ENCODE results near the gene SLC29A1. TPM values are rescaled to one million over a fixed set of nuclear protein-coding genes. Genes with fewer than 3 reads are reported as not detected.
A peak's percentile ranks its signal among the peaks of the same experiment; 100 is the strongest.

SLC29A1 gene
- total and polyA plus RNA-seq, 2 of the 8 experiments (the other 6 are each of a cell fraction or from before 2014, with no cell fraction given), result 187 to 558 TPM

- 0 out of 2 replicates have a peak overlapping the region, but pooled peaks have one; percentile 12 for H2BK15ac ChIP-seq (ENCODE audit: low read length)
- ChIA-PET CTCF (ENCODE audit: partially characterized antibody) (interaction anchor here (0.7 to 19.4 kb wide), 18 partner anchors 8 to 142 kb away, joined by 3 to 287 read pairs (median 4); partner anchors contain the start of genes HSP90AB1 and SLC29A1), POLR2A (ENCODE audit: partially characterized antibody) (interaction anchor here (0.7 to 21.0 kb wide), 15 partner anchors 8 to 100 kb away, joined by 3 to 581 read pairs (median 3); partner anchors contain the start of genes HSP90AB1, MYMX, SLC29A1 and SLC35B2)
- H2BK12ac ChIP-seq (ENCODE audit: low read depth, low read length), result no peak overlapping the region
- H4K8ac ChIP-seq (ENCODE audit: extremely low read depth, insufficient read depth, low read length), result peak overlapping the region; percentile 80
- H4K5ac ChIP-seq (ENCODE audit: insufficient read length, low read depth, low read length), result peak overlapping the region; percentile 73
- H3K9me3 ChIP-seq (ENCODE audit: insufficient read depth in 2 of 2, low read depth in 1 of 2, low read length in 1 of 2), result no peaks in the 10 kb centered on the region
- H3K56ac ChIP-seq (replicated peaks; ENCODE audit: insufficient read length, low read depth, low read length), result no peak overlapping the region
- H3K4me3 ChIP-seq (ENCODE audit: extremely low read depth in 1 of 4, insufficient read depth in 2 of 4, low read depth in 3 of 4, low read length in 4 of 4), result peak overlapping the region; percentile 19 to 71 (median 48)
- WGBS, 2 experiments (ENCODE audit: extremely low coverage in 1 of 2, insufficient coverage in 1 of 2, insufficient read length in 1 of 2, insufficient replicate concordance in 2 of 2, low coverage in 1 of 2, low lambda C conversion rate in 2 of 2, missing lambda C conversion rate in 1 of 2), result 5% methylated on average over 41 of the region's 42 CpGs; no CpG with 5 or more reads in 1 of the 2 experiments
- no peak overlapping the region for H3K23ac ChIP-seq (ENCODE audit: insufficient read length)
- peak overlapping the region in 2 of 4 experiments; percentile 35 to 57; a peak in 4 of 7 replicates for H3K9ac ChIP-seq (replicated peaks in 1 of 4; ENCODE audit: extremely low read depth in 1 of 4, low read depth in 3 of 4, low read length in 3 of 4)
- peaks cover 12 to 16% (median 15%) of the 10 kb centered on the region in 4 experiments for H3K36me3 ChIP-seq (ENCODE audit: control insufficient read depth in 2 of 4, insufficient read depth in 4 of 4, low read length in 3 of 4)
- H3K4ac ChIP-seq (replicated peaks; ENCODE audit: insufficient read length, low read depth, low read length), result peak overlapping the region; percentile 91
- no peaks in the 10 kb centered on the region; a peak in 1 of 7 replicates for H3K27me3 ChIP-seq (replicated peaks in 1 of 4; ENCODE audit: control insufficient read depth in 3 of 4, extremely low read depth in 1 of 4, insufficient read depth in 3 of 4, low read length in 3 of 4)
- H2BK120ac ChIP-seq (replicated peaks; ENCODE audit: low read depth, low read length), result no peak overlapping the region
- no peak overlapping the region for H2AFZ ChIP-seq (ENCODE audit: low read length)
- FAIRE-seq, result no peak
- peak overlapping the region; percentile 66 for H4K91ac ChIP-seq (replicated peaks; ENCODE audit: insufficient read length, low read length)
- no peaks in the 10 kb centered on the region for H3K79me2 ChIP-seq (ENCODE audit: control insufficient read depth in 1 of 2, insufficient read depth in 2 of 2, low read length in 2 of 2)
- peaks cover 4 to 15% (median 9%) of the 10 kb centered on the region in 4 experiments; a peak in 6 of 7 replicates for H3K4me1 ChIP-seq (replicated peaks in 1 of 4; ENCODE audit: control insufficient read depth in 3 of 4, insufficient read depth in 4 of 4, low read length in 3 of 4)
- H3K27ac ChIP-seq (ENCODE audit: low read depth, low read length), result peak overlapping the region; percentile 11; the same call in 1 of the 2 replicates
- H3K79me1 ChIP-seq (ENCODE audit: low read depth, low read length), result no peaks in the 10 kb centered on the region; the same call in 1 of the 2 replicates
- H3K23me2 ChIP-seq (ENCODE audit: low read depth, low read length), result peaks cover 4% of the 10 kb centered on the region; the same call in 1 of the 2 replicates
- no peak overlapping the region for H2AK5ac ChIP-seq (ENCODE audit: low read depth, low read length)
- no peak overlapping the region for H3K14ac ChIP-seq (ENCODE audit: insufficient read length)
- H3K4me2 ChIP-seq (ENCODE audit: insufficient read depth in 1 of 2, low read depth in 2 of 2, low read length in 2 of 2), result peak overlapping the region; percentile 25 to 84
- peak in 1 of 2 experiments; percentile 89 for DNase-seq (ENCODE audit: low read depth in 1 of 2, low spot score in 2 of 2)
- H4K20me1 ChIP-seq (replicated peaks in 1 of 2; ENCODE audit: control insufficient read depth in 1 of 2, insufficient read depth in 2 of 2, low read length in 2 of 2), result peaks cover 5 to 6% of the 10 kb centered on the region in 2 experiments
- peak overlapping the region; percentile 22 for H2BK5ac ChIP-seq (ENCODE audit: low read depth, low read length)
- H2BK20ac ChIP-seq (ENCODE audit: low read length), result no peak overlapping the region
- no peak overlapping the region; the same call in 1 of the 2 replicates for H3K18ac ChIP-seq (ENCODE audit: extremely low read depth, low read length)
- TF ChIP-seq SIN3A (conservative IDR thresholded peaks at IDR 0.05 in 1 of 2, IDR thresholded peaks at IDR 0.05 in 1 of 2; ENCODE audit: low read depth in 1 of 2, low read length in 2 of 2), result peak in 1 of 2 experiments; percentile 48; a peak in 1 of 4 replicates
- no peak for TF ChIP-seq EZH2 (IDR thresholded peaks at IDR 0.05; ENCODE audit: low read depth, low read length, severe bottlenecking)
- no peak for TF ChIP-seq RFX5 (IDR thresholded peaks at IDR 0.05; ENCODE audit: borderline replicate concordance, low read depth, low read length)
- TF ChIP-seq CEBPB (IDR thresholded peaks at IDR 0.05; ENCODE audit: low read depth, low read length), result no peak
- no peak for TF ChIP-seq KDM1A (IDR thresholded peaks at IDR 0.05; ENCODE audit: borderline replicate concordance, low read length)
- no peak for TF ChIP-seq SP1 (IDR thresholded peaks at IDR 0.05; ENCODE audit: low read depth, low read length)
- TF ChIP-seq TCF12 (IDR thresholded peaks at IDR 0.05; ENCODE audit: low read depth, low read length), result no peak
- TF ChIP-seq MAX (IDR thresholded peaks at IDR 0.05), result no peak; the same call in 1 of the 2 replicates
- TF ChIP-seq POU5F1 (IDR thresholded peaks at IDR 0.05; ENCODE audit: low read depth, low read length), result no peak
- no peak for TF ChIP-seq EGR1 (IDR thresholded peaks at IDR 0.05; ENCODE audit: borderline replicate concordance, low read depth, low read length)
- no peak for TF ChIP-seq SP2 (IDR thresholded peaks at IDR 0.05; ENCODE audit: low read length)
- peak; percentile 30; the same call in 1 of the 2 replicates for TF ChIP-seq TBP (IDR thresholded peaks at IDR 0.05; ENCODE audit: low read depth, low read length)
These were observed 14.5 kb downstream of the SLC29A1 start for GRCh38 chr6:44237813-44238433.
